ENCODE data around the gene NOP10.

NOP10 gene

GRCh38 chr15:34332553-34333120 lies 10.3 kb downstream of the NOP10 start:
- no peak for DNase-seq (ENCODE audit: low read depth)
- no peak overlapping the region for H3K4me3 ChIP-seq (ENCODE audit: low read depth, low read length)
- in situ Hi-C loops (cut with HindIII; ENCODE audit: low sequenced_read_pairs) = no loop called here
- TF ChIP-seq CTCF (IDR thresholded peaks at IDR 0.05; ENCODE audit: low read depth, low read length, missing control alignments) = no peak

DNA sequence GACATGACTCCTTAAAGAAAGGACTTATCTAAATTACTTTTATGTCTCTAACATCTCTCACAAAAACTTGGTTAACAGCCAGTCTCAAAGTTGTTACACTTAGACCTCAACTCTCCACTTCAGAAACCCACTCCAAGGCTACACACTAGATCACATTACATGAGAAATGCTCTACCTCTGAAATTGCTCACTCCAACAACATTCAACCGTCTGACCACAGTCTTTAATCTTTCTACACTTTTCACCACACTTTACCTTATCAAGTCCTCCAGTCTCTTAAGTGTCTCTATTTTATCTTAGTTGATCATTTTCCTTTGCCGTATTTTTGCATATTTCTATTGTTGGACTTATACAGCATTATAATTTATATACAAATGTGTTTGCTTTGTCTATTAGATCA lies 11.1 kb downstream of the NOP10 start:
- no peak for DNase-seq (ENCODE audit: low read depth)
- H3K4me3 ChIP-seq (ENCODE audit: low read depth, low read length) = no peak overlapping the region
- in situ Hi-C loops (cut with HindIII; ENCODE audit: low sequenced_read_pairs) = no loop called here
- TF ChIP-seq CTCF (IDR thresholded peaks at IDR 0.05; ENCODE audit: low read depth, low read length, missing control alignments) = no peak

DNA sequence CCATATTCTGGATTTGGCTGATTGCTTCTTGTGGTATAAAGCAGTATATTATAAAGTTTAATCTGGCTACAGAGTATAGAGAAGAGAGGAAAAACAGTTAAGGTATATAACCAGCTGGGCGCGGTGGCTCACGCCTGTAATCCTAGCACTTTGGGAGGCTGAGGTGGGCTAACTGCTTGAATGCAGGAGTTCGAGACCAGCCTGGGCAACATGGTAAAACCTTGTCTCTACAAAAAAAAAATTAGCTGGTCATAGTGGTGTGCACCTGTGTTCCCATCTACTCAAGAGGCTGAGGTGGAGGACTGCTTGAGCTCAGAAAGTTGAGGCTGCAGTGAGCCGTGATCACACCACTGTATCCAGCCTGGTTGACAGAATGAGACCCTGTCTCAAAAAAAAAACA lies 12.7 kb downstream of the NOP10 start:
- in situ Hi-C loops (cut with HindIII; ENCODE audit: low sequenced_read_pairs) = no loop called here
- no peak for DNase-seq (ENCODE audit: low read depth)
- H3K4me3 ChIP-seq (ENCODE audit: low read depth, low read length) = no peak overlapping the region
- TF ChIP-seq CTCF (IDR thresholded peaks at IDR 0.05; ENCODE audit: low read depth, low read length, missing control alignments) = no peak

- H3K4me3 ChIP-seq (ENCODE audit: low read depth, low read length) = no peak overlapping the region
- no peak for TF ChIP-seq CTCF (IDR thresholded peaks at IDR 0.05; ENCODE audit: low read depth, low read length, missing control alignments)
- no peak for DNase-seq (ENCODE audit: low read depth)
- in situ Hi-C loops (cut with HindIII; ENCODE audit: low sequenced_read_pairs) = no loop called here
Measured at GRCh38 chr15:34329006-34329405, 13.9 kb downstream of the NOP10 start.

- in situ Hi-C loops (cut with HindIII; ENCODE audit: low sequenced_read_pairs) = no loop called here
- no peak overlapping the region for H3K4me3 ChIP-seq (ENCODE audit: low read depth, low read length)
- no peak for DNase-seq (ENCODE audit: low read depth)
- TF ChIP-seq CTCF (IDR thresholded peaks at IDR 0.05; ENCODE audit: low read depth, low read length, missing control alignments) = no peak
Measured at GRCh38 chr15:34327906-34328305, 15.0 kb downstream of the NOP10 start.

GRCh38 chr15:34325368-34325767 lies 17.6 kb downstream of the NOP10 start:
- in situ Hi-C loops (cut with HindIII; ENCODE audit: low sequenced_read_pairs) = no loop called here
- no peak overlapping the region for H3K4me3 ChIP-seq (ENCODE audit: low read depth, low read length)
- no peak for TF ChIP-seq CTCF (IDR thresholded peaks at IDR 0.05; ENCODE audit: low read depth, low read length, missing control alignments)
- DNase-seq (ENCODE audit: low read depth) = no peak

- H3K4me3 ChIP-seq (ENCODE audit: low read depth, low read length) = no peak overlapping the region
- in situ Hi-C loops (cut with HindIII; ENCODE audit: low sequenced_read_pairs) = no loop called here
- TF ChIP-seq CTCF (IDR thresholded peaks at IDR 0.05; ENCODE audit: low read depth, low read length, missing control alignments) = no peak
- DNase-seq (ENCODE audit: low read depth) = no peak
Measured at GRCh38 chr15:34324933-34325332, 18.0 kb downstream of the NOP10 start.
